Epithelial cell of esophagus (primary cell): ENCODE measurements around the gene PBRM1.
"Not testable (repeated sequence)": the region's sequence is repeated elsewhere in the genome, so short reads cannot be mapped to it uniquely, and the experiment has no call there.

Experiments used
- DNase-seq: peaks from one replicate; pipeline ENCODE4 v3.0.0; 2010; ENCODE audit warnings: low read depth
- H3K4me3 ChIP-seq: 2 replicates; pipeline ENCODE4 v1.5.1; 2011; ENCODE audit warnings: mild to moderate bottlenecking, low read length, control low read depth
- TF ChIP-seq, protein P1 (sequence below): IDR thresholded peaks from 2 replicates; pipeline ENCODE4 v1.5.1; 2011; ENCODE audit warnings: low read depth, mild to moderate bottlenecking, low read length, control low read depth, inconsistent platforms; ENCODE audit not compliant: insufficient read depth; ENCODE audit errors: missing control alignments

Gene PBRM1

DNA sequence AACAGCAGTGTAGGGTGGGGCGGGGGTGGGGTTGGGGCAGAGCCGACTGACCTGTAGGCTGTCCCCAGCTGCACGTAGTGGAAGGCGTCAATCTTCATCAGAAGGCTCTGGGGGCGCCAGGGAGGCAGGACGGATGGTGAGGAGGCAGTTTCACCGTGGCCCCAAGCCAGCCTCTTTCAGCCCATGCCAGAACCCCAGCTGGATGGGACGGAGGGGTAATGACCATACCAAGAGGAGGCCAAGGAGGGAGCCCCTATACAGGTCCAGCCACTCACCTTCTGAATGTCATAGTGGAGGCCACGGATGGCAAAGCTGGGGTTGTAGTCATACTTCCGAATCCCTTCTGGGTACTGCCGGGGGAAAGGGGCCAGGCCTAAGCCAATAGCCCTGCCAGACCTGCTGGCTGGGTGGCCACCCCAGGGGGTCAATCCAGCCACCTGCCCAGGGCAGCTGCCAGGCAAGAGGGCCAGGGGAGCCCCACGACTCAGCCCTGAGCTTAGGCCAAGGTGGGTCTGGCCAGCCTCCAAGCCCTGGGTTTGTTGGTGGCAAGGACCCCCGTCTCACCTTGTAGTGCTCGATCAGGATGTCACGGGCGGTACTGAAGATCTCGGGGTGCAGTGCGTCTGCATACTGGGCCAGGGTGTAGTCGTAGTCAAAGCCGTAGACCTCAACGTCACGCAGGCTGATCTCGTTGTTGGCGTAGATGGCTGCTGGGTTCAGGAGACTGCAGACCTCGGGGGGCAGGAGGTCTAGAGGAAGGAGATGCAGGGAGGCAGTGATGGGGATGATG, 156.9 kb downstream of the PBRM1 start:
- TF ChIP-seq, protein P1, sequence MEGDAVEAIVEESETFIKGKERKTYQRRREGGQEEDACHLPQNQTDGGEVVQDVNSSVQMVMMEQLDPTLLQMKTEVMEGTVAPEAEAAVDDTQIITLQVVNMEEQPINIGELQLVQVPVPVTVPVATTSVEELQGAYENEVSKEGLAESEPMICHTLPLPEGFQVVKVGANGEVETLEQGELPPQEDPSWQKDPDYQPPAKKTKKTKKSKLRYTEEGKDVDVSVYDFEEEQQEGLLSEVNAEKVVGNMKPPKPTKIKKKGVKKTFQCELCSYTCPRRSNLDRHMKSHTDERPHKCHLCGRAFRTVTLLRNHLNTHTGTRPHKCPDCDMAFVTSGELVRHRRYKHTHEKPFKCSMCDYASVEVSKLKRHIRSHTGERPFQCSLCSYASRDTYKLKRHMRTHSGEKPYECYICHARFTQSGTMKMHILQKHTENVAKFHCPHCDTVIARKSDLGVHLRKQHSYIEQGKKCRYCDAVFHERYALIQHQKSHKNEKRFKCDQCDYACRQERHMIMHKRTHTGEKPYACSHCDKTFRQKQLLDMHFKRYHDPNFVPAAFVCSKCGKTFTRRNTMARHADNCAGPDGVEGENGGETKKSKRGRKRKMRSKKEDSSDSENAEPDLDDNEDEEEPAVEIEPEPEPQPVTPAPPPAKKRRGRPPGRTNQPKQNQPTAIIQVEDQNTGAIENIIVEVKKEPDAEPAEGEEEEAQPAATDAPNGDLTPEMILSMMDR, result no peak
- no peak overlapping the region for H3K4me3 ChIP-seq
- DNase-seq, result no peak

DNA sequence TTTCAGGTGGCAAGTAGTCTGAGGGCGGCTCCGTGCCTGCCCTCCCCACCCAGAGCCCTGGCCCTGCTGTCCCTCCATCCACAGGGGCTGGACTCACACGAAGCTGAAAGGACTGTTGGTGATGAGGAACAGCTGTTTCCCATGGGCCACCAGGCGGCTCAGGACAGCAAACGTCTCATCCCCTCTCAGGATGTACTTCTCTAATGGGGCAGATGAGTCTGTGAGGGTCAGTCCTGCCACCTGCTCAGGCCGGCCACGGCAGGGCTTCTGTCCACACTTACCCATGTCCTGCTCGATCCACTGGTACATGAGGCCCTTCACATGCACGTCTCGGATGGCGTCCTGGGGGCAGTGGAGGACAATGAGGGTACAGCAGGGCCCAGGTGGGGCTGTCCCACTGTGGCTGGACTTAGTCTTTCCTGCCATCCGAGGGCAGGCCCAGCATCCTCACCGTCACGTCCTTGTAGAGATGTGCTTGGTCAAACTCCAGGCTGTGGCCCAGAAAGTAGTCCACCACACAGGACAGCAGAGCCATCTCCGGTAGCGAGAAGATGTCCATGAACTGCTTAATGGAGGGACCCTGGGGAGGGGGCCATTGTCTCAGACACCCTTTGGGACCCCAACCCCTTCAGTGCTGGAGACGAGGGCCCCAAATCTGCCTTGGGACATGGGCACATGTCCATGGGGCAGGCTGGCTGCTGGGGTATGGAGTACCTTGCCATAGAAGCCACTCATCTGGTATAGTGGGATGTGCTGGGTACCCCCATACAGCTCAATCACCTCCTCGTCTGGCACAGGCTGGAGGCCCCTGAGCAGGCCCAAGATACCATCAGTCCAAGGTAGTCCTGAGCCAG, 157.8 kb downstream of the PBRM1 start:
- H3K4me3 ChIP-seq, result no peak overlapping the region
- TF ChIP-seq, protein P1, result no peak
- DNase-seq, result no peak

GRCh38 chr3:52527039-52527731, 158.5 kb downstream of the PBRM1 start:
- no peak for DNase-seq
- no peak overlapping the region for H3K4me3 ChIP-seq
- TF ChIP-seq, protein P1, result no peak

DNA sequence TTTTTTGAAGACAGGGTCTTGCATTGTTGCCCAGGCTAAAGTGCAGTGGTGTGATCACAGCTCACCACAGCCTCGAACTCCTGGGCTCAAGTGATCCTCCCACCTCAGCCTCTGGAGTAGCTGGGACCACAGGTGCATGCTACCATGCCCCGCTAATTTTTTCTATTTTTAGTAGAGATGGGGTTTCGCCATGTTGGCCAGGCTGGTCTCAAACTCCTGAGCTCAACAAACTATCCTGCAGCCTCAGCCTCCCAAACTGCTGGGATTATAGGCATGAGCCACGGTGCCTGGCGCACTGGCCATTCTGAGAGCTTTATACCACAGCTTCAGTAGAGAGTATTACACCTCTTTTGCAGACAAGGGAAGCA, 159.1 kb downstream of the PBRM1 start:
- DNase-seq, result not testable (repeated sequence)

DNA sequence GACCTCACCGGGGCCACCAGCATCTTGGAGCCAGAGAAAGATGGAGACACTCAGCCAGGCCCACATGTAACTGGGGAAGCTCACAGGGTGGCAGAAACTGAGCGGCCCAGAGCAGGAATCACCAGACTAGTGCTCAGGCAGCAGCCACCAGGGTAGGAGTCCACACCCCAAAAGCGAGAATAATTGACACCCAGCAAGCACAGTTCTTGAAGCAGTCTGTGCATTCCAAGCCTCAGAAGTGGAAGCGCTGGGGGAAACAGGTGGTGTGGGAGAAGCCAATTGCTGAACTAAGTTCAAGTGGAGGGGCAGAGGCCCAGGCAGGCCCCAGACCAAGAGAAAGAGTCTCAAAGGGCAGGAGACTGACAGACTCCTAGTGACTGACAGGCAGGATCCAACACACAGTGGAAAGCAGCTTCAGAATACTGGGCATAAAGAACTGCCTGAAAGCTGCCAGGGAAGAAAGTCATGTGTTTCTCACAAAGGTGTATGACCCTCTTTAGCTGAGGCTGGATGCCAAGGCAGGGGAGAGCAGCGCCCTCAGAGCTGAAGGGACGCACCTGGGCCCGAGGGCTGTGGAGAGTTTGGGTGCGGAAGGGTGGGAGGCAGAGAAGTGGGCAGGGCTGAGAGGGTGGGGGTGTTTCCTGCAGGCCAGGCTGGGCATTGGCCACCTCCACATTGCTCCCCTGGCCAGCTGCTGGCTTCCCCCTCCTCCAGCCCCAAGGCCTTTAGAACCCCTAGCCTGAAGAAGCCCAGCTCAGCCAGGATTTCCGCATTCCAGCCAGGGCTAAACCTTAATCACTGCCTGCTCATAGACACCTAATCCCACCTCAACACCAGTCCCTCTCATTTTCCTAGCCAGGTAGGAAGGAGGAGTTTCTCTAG, 159.8 kb downstream of the PBRM1 start:
- DNase-seq, result peak; percentile 87

More for the DNA sequence above, 159.1 kb downstream of the PBRM1 start:
- H3K4me3 ChIP-seq, result not testable (repeated sequence)

DNA sequence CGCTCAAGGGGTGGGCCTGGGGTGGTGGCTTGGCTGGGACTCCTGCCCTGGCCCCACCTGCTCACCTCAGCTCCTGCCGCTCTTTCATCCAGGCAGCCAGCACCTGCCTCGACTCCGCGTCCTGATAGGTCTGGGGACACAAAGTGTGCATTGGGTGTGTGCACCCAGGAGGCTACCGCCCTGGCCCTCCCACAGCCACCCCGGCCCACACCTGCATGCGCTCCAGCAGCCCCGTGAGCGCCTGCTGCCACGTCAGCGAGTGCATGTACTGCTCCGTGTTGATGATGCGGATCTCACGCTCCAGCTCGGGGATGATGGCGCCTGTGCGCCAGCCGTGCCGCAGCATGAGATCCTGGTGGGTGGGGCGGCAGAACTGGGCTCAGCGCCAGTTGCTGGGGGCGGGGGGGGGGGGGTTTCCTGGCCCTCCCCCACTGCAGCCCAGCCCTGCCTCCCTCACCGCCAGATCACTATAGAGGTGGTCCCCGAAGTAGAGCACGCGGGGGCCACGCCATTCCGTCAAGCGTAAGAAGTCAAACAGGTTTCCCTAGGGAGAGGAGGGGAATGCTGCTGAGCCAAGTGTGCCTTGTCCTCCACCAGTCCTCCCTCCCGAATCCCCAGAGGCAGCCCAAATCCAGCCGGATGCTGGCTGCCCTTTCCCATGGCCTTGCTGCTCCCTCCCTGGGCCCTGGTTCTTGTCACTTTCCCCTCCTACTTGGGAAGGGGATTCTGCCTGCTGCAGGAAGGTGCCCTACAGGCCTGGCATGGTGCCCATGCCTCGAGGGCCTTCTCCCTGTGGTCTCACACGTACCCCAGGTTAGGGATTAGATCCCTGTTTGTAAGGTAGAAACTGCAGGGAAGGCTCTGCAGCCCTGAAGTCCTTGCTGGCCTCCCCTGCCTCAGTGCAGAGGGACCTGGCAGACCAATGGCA, 160.7 kb downstream of the PBRM1 start:
- no peak overlapping the region for H3K4me3 ChIP-seq
- DNase-seq, result peak; percentile 70
- TF ChIP-seq, protein P1, result no peak

More for the DNA sequence above, 159.8 kb downstream of the PBRM1 start:
- TF ChIP-seq, protein P1, result no peak
- H3K4me3 ChIP-seq, result no peak overlapping the region
